ENCODE measurements around the gene CHSY3.

CHSY3 gene

GRCh38 chr5:129960831-129961230, 56.6 kb downstream of the CHSY3 start:
- no peak overlapping the region for H2AFZ ChIP-seq (ENCODE audit: low read depth)
- no peak overlapping the region for H3K4me3 ChIP-seq (IDR thresholded peaks at IDR 0.05; ENCODE audit: insufficient read depth, low read depth, low read length)
- H3K4me2 ChIP-seq, result no peak overlapping the region
- TF ChIP-seq CTCF (conservative IDR thresholded peaks at IDR 0.05; ENCODE audit: low read depth, low read length), result no peak
- H3K9ac ChIP-seq, result no peak overlapping the region
- no peaks in the 10 kb centered on the region for H3K79me2 ChIP-seq (ENCODE audit: insufficient read depth, low read depth)
- no peak overlapping the region for H3K27ac ChIP-seq
- no peaks in the 10 kb centered on the region for H3K36me3 ChIP-seq (ENCODE audit: insufficient read depth)
- no peaks in the 10 kb centered on the region for H3K27me3 ChIP-seq (ENCODE audit: insufficient read depth, low read depth)
- no peaks in the 10 kb centered on the region for H4K20me1 ChIP-seq (ENCODE audit: insufficient read depth)
- no peaks in the 10 kb centered on the region for H3K4me1 ChIP-seq (ENCODE audit: low read depth, poor library complexity, severe bottlenecking)

GRCh38 chr5:129962506-129962905, 58.2 kb downstream of the CHSY3 start:
- no peak overlapping the region for H2AFZ ChIP-seq (ENCODE audit: low read depth)
- no peak overlapping the region for H3K4me2 ChIP-seq
- H3K79me2 ChIP-seq (ENCODE audit: insufficient read depth, low read depth), result no peaks in the 10 kb centered on the region
- H3K9ac ChIP-seq, result no peak overlapping the region
- TF ChIP-seq CTCF (conservative IDR thresholded peaks at IDR 0.05; ENCODE audit: low read depth, low read length), result no peak
- H3K4me1 ChIP-seq (ENCODE audit: low read depth, poor library complexity, severe bottlenecking), result no peaks in the 10 kb centered on the region
- no peak overlapping the region for H3K4me3 ChIP-seq (IDR thresholded peaks at IDR 0.05; ENCODE audit: insufficient read depth, low read depth, low read length)
- no peak overlapping the region for H3K27ac ChIP-seq
- H3K36me3 ChIP-seq (ENCODE audit: insufficient read depth), result no peaks in the 10 kb centered on the region
- H3K27me3 ChIP-seq (ENCODE audit: insufficient read depth, low read depth), result no peaks in the 10 kb centered on the region
- no peaks in the 10 kb centered on the region for H4K20me1 ChIP-seq (ENCODE audit: insufficient read depth)

- H3K4me3 ChIP-seq (IDR thresholded peaks at IDR 0.05; ENCODE audit: insufficient read depth, low read depth, low read length), result no peak overlapping the region
- no peaks in the 10 kb centered on the region for H3K27me3 ChIP-seq (ENCODE audit: insufficient read depth, low read depth)
- H3K79me2 ChIP-seq (ENCODE audit: insufficient read depth, low read depth), result no peaks in the 10 kb centered on the region
- no peaks in the 10 kb centered on the region for H3K4me1 ChIP-seq (ENCODE audit: low read depth, poor library complexity, severe bottlenecking)
- H2AFZ ChIP-seq (ENCODE audit: low read depth), result no peak overlapping the region
- no peaks in the 10 kb centered on the region for H3K36me3 ChIP-seq (ENCODE audit: insufficient read depth)
- no peak for TF ChIP-seq CTCF (conservative IDR thresholded peaks at IDR 0.05; ENCODE audit: low read depth, low read length)
- no peaks in the 10 kb centered on the region for H4K20me1 ChIP-seq (ENCODE audit: insufficient read depth)
- no peak overlapping the region for H3K9ac ChIP-seq
- no peak overlapping the region for H3K27ac ChIP-seq
- H3K4me2 ChIP-seq, result no peak overlapping the region
Observed at GRCh38 chr5:129963359-129963758, 59.1 kb downstream of the CHSY3 start.

GRCh38 chr5:129966071-129966470, 61.8 kb downstream of the CHSY3 start:
- TF ChIP-seq CTCF (conservative IDR thresholded peaks at IDR 0.05; ENCODE audit: low read depth, low read length), result no peak
- H3K36me3 ChIP-seq (ENCODE audit: insufficient read depth), result no peaks in the 10 kb centered on the region
- no peaks in the 10 kb centered on the region for H3K4me1 ChIP-seq (ENCODE audit: low read depth, poor library complexity, severe bottlenecking)
- H2AFZ ChIP-seq (ENCODE audit: low read depth), result no peak overlapping the region
- H3K9ac ChIP-seq, result no peak overlapping the region
- no peak overlapping the region for H3K27ac ChIP-seq
- H3K79me2 ChIP-seq (ENCODE audit: insufficient read depth, low read depth), result no peaks in the 10 kb centered on the region
- H3K4me2 ChIP-seq, result no peak overlapping the region
- no peaks in the 10 kb centered on the region for H3K27me3 ChIP-seq (ENCODE audit: insufficient read depth, low read depth)
- H3K4me3 ChIP-seq (IDR thresholded peaks at IDR 0.05; ENCODE audit: insufficient read depth, low read depth, low read length), result no peak overlapping the region
- H4K20me1 ChIP-seq (ENCODE audit: insufficient read depth), result no peaks in the 10 kb centered on the region

All from KMS-11 (cell line).